Thoracic aorta (tissue), 2 donors: ENCODE measurements around the gene ABCD3. TPM values are rescaled to one million over a fixed set of nuclear protein-coding genes. Genes with fewer than 3 reads are reported as not detected.
"Not testable (repeated sequence)": the region's sequence is repeated elsewhere in the genome, so short reads cannot be mapped to it uniquely, and the experiment has no call there.

Experiments
- ATAC-seq: fragments of 150-250 bp; one replicate; pipeline ENCODE4 v1.8.0; 2017; ENCODE audit warnings: low read depth; ENCODE audit not compliant: insufficient number of reproducible peaks, low FRiP score
- DNase-seq: peaks from one replicate; pipeline ENCODE4 v3.0.0-alpha.2; 2020; ENCODE audit warnings: low spot score
- H3K27ac ChIP-seq, 2 donors: fragments of 200-600 bp; sonication (generic); 1 replicate in 1 of 2; 2 replicates in 1 of 2; pipeline ENCODE4 v1.5.1; 2016; ENCODE audit warnings: mild to moderate bottlenecking in 2 of 2, moderate library complexity in 2 of 2
- H3K27me3 ChIP-seq: fragments of 200-600 bp; sonication (generic); replicated peaks from 2 replicates; pipeline ENCODE4 v1.6.0; 2016; ENCODE audit warnings: mild to moderate bottlenecking; ENCODE audit not compliant: insufficient read depth
- H3K36me3 ChIP-seq: fragments of 200-600 bp; sonication (generic); one replicate; pipeline ENCODE4 v1.5.1; 2016
- H3K4me1 ChIP-seq, 2 donors: fragments of 200-600 bp; sonication (generic); 1 replicate in 1 of 2; 2 replicates in 1 of 2; pipeline versions ENCODE4 v1.5.1 to v1.6.0; 2016; ENCODE audit warnings: low read depth in 2 of 2, mild to moderate bottlenecking in 1 of 2; ENCODE audit not compliant: control insufficient read depth in 1 of 2
- H3K4me3 ChIP-seq: fragments of 200-600 bp; sonication (generic); 2 replicates; pipeline ENCODE4 v1.5.1; 2016; ENCODE audit warnings: mild to moderate bottlenecking
- H3K9me3 ChIP-seq: fragments of 200-600 bp; sonication (generic); 2 replicates; pipeline ENCODE4 v1.5.1; 2016
- CTCF ChIP-seq: fragments of 200-600 bp; sonication (generic); IDR thresholded peaks from one replicate; pipeline ENCODE4 v1.5.1; 2019; ENCODE audit warnings: antibody characterized with exemption
- total RNA-seq, 2 donors: library from RNA; depleted of rRNA; stranded (reverse); fragments of >200 nt; gene quantifications; one replicate each; pipeline versions ENCODE4 v1.1.0 to v1.2.3, GENCODE V29; 2016

ABCD3 gene
- total RNA-seq, 2 donors from 2014 or later: 14.0 to 31.7 TPM

- Histone ChIP-seq H3K4me3 (no peak overlapping the region), H3K4me1 (no peaks in the 10 kb centered on the region), H3K27me3 (no peaks in the 10 kb centered on the region), H3K36me3 (no peaks in the 10 kb centered on the region), H3K27ac (no peak overlapping the region), H3K9me3 (peaks cover 3% of the 10 kb centered on the region)
- no peak for TF ChIP-seq CTCF
- ATAC-seq: no peak
- DNase-seq: no peak
Measured at GRCh38 chr1:94434365-94435045, 16.3 kb downstream of the ABCD3 start.

GRCh38 chr1:94438692-94439276 lies 20.6 kb downstream of the ABCD3 start:
- H3K4me1 ChIP-seq: no peaks in the 10 kb centered on the region
- no peak overlapping the region for H3K4me3 ChIP-seq
- peaks cover 3% of the 10 kb centered on the region for H3K9me3 ChIP-seq
- H3K27me3 ChIP-seq: no peaks in the 10 kb centered on the region
- ATAC-seq (no peak), DNase-seq (no peak)
- no peaks in the 10 kb centered on the region for H3K36me3 ChIP-seq
- no peak overlapping the region for H3K27ac ChIP-seq
- TF ChIP-seq CTCF: no peak

- no peaks in the 10 kb centered on the region for H3K4me1 ChIP-seq
- peaks cover 6% of the 10 kb centered on the region for H3K9me3 ChIP-seq
- ATAC-seq: no peak
- H3K4me3 ChIP-seq: no peak overlapping the region
- DNase-seq: no peak
- no peak overlapping the region for H3K27ac ChIP-seq
- H3K36me3 ChIP-seq: no peaks in the 10 kb centered on the region
- no peak for TF ChIP-seq CTCF
- no peaks in the 10 kb centered on the region for H3K27me3 ChIP-seq
Measured at GRCh38 chr1:94440088-94440487, 21.9 kb downstream of the ABCD3 start.

DNA sequence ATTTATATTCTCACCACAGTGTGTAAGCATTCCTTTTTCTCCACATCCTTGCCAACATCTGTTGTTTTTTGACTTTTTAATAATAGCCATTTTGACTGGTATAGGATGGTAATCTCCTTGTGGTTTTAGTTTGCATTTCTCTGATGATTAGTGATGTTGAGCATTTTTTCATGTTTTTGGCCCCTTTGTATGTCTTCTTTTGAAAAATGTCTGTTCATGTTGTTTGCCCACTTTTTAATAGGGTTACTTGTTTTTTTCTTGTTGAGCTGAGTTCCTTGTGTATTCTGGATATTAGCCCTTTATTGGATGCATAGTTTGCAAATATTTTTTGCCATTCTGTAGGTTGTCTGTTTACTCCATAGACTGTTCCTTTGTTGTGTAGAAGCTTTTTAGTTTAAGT lies 24.9 kb downstream of the ABCD3 start:
- not testable (repeated sequence) for ATAC-seq

GRCh38 chr1:94444819-94445218 lies 26.6 kb downstream of the ABCD3 start:
- H3K4me3 ChIP-seq, ATAC-seq, DNase-seq, H3K4me1 ChIP-seq, H3K27ac ChIP-seq, H3K9me3 ChIP-seq, H3K36me3 ChIP-seq, H3K27me3 ChIP-seq: not testable (repeated sequence)

More for the DNA sequence above, 24.9 kb downstream of the ABCD3 start:
- H3K27me3 ChIP-seq, DNase-seq, H3K4me1 ChIP-seq, H3K4me3 ChIP-seq, H3K36me3 ChIP-seq, H3K27ac ChIP-seq, H3K9me3 ChIP-seq: not testable (repeated sequence)

- H3K27ac ChIP-seq, DNase-seq, H3K27me3 ChIP-seq, H3K4me3 ChIP-seq, H3K4me1 ChIP-seq, ATAC-seq: not testable (repeated sequence)
- H3K36me3 ChIP-seq: peaks cover 15% of the 10 kb centered on the region
- peaks cover 15% of the 10 kb centered on the region for H3K9me3 ChIP-seq
Measured at GRCh38 chr1:94445733-94446132, 27.5 kb downstream of the ABCD3 start.

- H3K4me3 ChIP-seq, H3K27me3 ChIP-seq, H3K27ac ChIP-seq, ATAC-seq, H3K4me1 ChIP-seq, DNase-seq: not testable (repeated sequence)
- Histone ChIP-seq H3K36me3 (peaks cover 15% of the 10 kb centered on the region), H3K9me3 (peaks cover 15% of the 10 kb centered on the region)
Measured at GRCh38 chr1:94446177-94446576, 28.0 kb downstream of the ABCD3 start.

DNA sequence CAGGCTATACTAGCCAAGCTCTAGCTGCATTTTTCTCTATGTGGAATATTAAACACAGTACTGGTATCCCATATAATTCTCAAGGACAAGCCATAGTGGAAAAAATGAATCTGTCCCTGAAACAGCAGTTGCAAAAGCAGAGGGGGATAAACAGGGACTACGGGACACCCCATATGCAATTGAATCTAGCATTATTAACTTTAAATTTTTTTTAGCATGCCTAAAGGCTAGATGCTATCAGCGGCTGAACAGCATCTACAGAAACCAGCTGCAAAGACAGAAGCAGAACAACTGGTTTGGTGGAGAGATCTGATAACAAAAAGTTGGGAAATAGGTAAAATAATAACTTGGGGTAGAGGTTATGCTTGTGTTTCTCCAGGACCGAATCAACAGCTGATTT lies 30.6 kb downstream of the ABCD3 start:
- DNase-seq, H3K4me1 ChIP-seq, H3K4me3 ChIP-seq, H3K27me3 ChIP-seq, ATAC-seq, H3K27ac ChIP-seq: not testable (repeated sequence)
- Histone ChIP-seq H3K9me3 (peaks cover 20% of the 10 kb centered on the region), H3K36me3 (peaks cover 15% of the 10 kb centered on the region)
